TTC549 (cell line): Measurements from ENCODE around the gene OGFR.

ENCODE experiments used
- FAIRE-seq: peaks from 2 replicates; lab custom pipeline; 2012; peaks lifted over from hg19 to GRCh38; lab: Jason Lieb, UNC

OGFR gene

DNA sequence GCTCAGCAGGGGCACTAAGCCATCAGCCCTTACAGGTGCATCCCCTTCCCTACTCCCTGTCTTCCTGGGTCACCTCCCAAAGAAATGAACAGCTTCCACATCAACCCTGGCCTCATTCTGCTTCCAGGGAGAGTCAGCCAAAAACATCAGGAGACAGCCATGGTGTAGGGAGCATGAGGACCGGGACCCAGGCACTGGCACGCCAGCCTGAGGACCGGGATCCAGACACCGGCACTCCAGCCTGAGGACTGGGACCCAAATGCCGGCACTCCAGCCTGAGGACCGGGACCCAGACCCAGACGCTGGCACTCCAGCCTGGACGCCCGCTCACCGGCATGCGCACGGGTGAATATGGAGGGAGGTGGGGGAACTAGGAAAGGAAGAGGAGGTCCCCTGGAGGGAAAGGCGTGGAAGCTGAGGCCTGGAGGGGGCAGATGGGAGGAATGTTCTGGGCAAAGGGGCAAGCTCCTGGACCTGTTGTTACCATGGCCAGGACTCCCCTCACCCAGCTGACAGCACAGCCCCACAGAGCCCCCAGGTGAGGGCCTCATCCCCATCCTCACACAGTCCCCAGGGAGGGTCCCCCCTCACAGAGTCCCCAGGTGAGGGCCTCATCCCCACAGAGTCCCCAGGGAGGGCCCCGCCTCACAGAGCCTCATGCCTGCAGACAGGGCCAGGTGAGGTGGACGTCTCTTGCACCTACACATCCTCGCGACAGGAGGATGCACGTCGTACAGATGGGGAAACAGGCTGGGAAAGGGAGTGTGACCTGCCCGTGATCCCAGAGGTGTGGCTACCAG is 34.3 kb upstream of the OGFR start:
- no peak for FAIRE-seq

DNA sequence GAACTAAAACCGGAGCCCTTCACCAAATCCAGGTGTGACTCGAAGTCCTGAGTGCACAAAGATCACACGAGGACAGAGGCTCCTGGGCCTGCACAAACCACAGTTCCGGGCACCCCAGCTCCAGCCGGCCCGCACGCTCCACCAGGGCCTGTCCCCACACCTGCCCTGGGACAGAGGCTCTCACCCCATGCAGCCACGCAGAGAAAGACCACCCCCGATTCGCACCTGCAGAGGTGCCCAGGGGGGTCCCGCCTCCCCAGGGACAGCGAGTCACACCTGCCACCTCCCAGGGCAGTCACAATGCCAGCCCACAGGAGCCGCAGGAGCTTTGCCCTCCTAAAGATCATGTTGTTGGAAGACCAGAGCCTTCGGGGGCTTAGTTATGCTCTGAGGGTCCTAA is 33.7 kb upstream of the OGFR start:
- FAIRE-seq: no peak

DNA sequence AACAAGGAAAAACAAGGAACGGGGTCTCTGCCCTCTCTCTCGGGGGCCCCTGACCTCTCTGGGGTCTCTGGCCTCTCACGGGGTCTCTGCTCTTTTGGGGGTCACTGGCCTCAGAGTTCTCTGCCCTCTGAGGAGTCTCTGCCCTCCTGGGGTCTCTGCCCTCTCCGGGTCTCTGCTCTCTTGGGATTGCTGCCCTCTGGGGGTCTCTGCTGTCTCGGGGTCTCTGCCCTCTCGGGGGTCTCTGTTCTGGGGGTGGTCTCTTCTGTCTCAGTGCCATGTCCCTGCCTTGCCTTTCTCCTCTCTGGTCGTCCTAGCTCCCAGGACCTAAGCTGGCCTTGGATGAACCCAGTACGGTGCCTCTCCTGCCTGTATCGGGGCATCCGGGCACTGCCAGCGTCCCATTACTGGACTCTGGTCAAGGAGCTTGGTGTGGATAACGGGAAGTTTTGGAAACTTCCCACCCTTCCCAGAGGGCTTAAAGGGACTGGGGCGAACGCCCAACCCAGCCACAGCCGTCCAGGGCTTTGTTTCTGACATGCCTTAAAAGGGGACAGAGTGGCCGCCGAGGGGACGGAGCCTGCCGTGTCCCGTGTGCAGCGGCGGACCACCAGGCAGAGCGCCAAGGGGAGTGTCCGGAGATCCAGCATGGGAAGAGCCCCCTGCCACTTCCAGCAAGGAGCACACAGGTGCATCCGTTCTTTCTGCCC is 33.1 kb upstream of the OGFR start:
- FAIRE-seq: no peak

DNA sequence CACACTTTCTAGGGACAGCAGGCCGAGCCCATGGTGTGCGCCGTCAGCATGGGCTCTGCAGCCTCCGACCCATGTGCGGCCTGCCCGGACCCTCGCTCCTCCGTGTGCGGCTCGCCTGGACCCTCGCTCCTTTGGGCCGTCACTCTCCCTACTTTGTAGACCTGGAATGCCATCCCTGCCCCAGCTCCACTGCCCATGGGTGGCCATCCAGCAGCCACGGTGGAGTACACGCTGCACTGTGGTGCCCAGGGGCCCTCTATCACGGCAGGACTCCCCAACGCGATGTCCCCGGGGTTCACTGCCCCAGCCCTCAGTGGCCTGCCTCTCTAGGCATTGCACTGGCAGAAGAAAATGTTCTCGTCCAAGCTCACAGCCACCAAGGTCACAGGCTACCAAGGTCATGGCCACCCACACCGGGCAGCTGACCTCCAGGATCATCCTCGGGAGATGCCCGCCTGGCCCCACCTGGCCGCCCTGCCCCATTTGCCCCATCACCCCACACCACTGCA is 32.5 kb upstream of the OGFR start:
- FAIRE-seq: no peak

DNA sequence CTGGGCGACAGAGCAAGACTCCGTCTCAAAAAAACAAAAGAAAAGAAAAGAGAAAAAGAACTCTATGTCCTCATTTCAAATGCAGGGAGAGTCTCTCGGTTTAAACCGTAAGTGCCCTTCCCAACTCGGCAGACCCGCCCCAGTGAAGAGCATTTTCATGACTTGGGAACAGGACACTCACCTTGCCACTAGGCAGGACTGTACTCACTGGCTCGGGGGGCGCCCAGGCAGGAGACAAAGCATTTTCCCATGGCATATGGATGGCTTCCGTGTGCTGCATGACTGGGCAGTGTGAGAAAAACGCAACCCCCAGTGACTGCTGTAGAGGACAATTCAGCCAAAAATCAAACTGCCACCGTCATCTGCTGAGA is 32.0 kb upstream of the OGFR start:
- FAIRE-seq: no peak

DNA sequence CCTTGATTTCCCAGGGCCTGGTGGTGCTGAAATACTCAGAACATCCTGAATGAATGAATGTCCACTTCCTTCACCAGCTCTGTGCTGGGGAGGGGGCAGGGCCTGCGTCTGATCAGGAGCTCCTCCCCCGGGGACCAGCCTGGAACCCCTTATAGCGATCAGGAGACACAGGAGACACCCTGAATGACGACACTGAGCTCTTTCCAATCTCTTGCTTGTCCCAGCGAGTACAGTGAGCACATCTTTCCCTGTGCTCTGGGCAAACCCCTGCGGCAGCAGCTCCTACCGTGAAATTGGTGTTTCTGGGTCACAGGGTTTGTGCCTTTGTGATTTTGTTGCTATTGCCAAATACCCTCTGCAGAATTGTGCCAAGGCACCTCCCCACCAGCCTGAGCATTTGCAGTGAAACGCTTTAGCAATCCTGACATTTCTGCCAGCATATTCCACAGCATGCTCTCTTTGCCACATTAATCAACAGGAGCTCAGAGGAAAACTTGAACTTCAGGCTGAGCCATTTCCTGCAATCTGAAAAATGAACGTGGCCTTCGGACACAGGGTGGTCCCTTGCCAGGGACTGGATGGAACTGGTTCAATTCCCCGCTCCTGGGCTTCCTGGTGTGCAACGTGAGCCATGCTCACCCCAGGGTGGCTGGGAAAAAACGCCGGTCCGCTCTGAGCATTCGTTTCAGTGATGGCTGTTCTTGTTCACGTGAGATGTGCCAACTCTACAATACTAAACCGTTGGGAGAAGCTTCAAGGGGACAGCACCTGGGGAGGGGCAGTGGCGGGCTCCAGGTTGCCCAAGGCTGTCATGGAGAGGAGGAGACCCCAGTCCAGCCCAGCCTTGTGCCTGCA is 31.4 kb upstream of the OGFR start:
- no peak for FAIRE-seq

DNA sequence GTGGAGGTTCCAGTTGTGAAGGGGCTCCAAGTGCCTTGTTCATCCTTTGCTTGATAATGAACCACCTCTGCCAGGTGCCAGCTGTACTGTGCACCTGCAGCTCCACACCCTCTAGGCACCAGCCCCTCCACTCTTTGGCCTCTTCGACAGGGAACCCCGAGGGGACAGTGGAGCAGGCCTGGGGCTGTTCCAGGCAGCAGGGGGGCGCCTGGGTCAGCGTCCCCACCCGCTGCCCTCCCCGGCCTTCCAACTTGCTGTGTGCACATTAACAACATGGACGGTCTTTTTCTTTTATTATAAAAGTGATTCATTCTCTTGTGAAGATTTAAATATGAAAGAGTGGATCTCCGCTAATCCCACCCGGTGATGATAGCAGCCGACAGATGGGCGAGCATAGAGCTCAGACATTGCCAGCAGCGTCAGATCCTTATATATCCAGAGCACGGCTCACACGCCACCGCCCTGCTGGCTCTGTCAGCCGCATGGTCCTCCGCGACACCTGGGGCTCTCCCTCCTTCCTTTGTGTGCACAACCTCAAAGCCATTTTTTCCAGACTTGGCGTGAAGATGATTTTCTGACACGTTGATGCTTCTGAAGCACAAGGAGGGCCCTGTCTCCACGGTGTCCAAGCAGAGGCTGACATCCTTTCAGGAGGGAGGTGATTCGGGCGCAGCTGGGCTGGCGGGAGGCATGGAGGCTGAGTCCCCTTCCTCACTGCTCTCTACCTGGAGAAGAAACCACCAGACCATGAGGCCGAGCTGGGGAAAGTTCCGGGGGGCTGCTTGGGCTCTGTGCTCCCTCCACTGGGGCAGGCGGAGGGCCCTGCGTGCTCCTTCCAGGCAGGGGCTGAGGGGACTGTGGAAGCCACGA is 30.6 kb upstream of the OGFR start:
- FAIRE-seq: no peak

DNA sequence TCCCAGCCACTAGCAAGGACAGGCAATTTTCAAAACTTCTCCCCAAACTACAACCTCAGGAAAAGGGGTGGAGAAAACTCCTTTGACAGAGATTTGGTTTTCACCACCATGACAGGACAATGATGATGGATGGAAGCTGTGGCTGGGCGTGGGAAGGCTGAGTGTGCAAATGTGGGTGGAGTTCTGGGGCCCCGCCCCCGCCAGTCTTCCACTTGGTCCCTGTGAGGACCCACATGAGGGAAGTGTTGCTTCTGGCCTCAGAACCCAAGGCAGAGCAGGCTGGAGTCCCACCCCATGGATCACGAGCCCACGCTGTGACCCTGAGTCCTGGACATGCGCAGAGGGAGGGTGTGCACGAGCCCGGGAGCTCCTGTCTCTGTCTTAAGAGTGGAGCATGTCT is 29.9 kb upstream of the OGFR start:
- FAIRE-seq: no peak

DNA sequence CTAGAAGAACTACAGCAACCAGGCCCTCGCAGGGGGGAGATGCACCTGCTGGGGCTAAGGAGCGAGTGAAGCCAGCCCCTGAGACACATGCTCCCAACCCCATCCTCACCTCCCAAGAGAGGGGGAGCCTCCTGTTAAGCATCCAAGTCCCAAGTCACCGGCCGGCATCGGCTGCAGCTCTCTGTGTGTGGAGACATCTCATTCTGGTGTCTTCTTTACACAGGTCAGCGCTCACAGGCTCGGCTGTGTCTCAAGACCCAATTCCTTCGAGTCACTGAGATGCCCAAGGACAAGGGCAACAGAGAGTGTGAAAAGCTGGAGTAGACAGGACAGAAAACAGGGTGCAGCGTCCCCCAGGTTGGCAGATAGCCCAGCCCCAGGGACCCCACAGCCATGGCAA is 29.4 kb upstream of the OGFR start:
- no peak for FAIRE-seq

DNA sequence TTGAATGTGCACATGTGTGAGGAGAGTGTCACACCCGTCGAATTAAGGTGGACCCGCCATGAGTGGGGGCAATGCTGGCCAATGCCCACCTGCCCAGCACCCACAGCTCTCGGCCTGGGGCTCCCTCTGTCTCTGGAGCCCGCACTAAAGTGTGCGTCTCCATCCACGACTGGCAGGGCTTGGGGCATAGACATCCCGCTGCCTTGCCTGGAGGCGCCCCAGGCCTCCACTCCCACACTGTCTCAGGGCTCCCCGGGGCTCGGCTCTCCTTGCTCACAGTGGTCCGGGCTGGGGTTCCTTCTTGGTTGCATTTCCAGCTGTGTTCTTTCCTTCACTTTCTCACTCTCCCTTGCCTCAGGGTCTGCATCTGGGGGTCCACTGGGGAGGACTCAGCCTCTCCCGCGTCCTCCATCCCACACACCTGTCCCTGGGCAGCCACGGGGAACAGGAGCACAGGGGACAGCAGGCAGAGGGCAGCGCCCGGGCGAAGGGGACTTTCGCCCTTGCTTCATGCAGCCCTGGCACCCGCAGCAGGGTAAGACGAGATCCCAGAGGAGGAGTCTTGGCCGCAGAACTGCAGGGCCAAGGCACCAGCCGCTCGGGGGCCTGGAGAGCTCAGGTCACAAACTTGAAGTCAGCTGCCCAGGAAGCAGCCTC is 28.5 kb upstream of the OGFR start:
- no peak for FAIRE-seq

DNA sequence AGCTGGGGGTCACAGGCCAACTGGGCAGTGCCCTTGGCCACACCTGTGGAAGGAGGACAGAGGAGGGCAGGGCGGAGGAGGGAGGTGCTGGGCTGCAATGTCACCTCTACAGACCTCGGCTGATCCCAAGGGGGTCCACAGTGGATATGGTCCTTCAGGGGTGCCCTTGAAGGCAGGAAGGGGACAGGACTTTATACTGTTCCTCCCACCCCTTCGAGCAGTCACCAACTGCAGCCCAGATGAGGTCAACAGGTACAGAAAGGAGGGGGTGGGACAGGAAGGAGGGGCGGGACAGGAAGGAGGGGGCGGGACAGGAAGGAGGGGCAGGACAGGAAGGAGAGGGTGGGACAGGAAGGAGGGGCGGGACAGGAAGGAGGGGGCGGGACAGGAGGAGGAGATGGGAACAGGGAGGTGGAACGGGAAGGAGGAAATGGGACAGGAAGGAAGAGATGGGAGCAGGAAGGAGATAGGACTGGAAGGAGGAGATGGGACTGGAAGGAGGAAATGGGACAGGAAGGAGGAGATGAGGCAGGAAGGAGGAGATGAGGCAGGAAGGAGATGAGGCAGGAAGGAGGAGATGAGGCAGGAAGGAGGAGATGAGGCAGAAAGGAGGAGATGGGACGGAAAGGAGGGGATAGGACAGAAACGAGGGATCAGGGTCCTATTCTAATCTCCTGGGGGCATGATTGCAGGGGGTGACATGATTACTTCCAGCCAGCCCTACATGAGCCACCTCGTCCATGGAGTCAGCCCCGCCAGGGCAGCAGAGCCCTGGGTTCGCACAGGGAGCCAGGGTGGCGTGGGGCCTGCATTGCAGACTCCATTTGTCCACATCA is 27.7 kb upstream of the OGFR start:
- no peak for FAIRE-seq

DNA sequence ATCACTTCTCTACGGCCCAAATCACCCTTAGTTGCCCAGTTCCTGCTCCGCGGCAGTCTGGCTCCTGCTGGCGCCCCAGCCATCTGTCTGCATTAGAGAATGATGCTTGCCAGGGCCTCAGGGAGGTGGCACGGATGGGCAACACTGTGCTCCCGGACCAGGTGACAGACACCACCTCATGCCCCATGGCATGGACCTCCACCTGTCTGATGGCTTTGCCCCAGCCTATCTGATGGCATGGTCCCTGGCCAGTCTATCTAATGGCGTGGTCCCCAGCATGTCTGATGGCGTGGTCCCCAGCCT is 27.2 kb upstream of the OGFR start:
- FAIRE-seq: no peak

DNA sequence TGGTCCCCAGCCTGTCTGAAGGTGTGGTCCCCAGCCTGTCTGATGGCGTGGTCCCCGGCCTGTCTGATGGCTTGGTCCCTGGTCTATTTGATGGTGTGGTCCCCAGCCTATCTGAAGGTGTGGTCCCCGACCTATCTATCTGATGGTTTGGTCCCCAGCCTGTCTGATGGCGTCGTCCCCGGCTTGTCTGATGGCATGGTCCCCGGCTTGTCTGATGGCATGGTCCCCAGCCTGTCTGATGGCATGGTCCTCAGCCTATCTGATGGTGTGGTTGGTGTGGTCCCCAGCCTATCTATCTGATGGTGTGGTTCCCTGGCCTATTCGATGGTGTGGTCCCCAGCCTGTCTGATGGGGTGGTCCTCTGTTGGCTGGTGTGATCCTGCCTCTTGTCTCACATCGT is 26.6 kb upstream of the OGFR start:
- no peak for FAIRE-seq

DNA sequence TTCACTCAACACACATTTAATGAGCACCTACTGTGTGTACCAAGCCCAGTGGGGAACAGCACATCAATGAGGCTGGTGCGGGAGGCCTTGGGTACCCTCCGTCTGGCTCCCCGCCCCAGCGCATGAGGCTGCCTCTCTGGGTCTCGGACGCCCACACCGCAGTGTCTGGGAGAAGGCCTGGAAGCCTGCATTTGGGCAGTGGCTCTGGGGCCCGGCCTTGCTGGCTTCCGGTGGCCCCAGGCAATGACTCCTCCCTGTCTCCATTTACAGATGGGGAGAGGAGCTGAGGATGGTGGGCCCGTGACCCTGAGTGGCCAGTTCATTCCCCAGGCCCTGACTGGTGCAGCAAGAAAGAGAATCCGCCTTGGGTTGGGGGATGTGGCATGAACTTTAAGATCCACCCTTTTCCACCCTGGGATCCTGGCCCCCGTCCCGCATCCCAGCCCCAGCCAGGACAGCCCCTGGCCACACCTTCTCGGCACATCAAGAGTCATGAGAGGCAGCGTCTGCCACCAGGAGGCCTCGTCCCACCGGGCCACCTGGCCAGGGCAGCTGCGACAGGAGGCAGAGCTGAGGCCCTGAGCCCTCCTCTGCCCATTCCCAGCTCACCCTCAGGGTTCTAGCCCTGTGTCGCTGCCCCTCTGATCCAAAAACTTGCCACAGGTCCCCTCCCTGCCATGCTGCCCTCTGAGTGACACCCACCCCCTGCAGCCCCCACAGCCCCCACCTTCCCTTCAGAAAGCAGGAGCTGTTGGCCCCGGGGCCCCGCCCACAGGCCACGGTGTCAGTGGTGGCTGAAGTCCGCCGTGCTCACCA is 25.8 kb upstream of the OGFR start:
- no peak for FAIRE-seq

DNA sequence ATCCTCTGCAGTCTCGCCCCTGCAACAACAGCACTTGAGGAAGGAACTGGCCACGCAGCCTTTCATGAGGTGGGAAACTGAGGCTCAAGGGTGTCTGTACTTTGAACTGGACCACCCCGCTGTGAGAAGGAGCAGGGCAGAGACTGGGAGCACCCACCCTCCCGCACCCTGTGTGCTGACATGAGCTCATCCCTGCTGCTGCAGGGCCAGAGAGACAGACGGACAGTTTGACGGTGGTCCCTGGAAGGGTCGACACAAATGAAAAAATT is 25.3 kb upstream of the OGFR start:
- no peak for FAIRE-seq

DNA sequence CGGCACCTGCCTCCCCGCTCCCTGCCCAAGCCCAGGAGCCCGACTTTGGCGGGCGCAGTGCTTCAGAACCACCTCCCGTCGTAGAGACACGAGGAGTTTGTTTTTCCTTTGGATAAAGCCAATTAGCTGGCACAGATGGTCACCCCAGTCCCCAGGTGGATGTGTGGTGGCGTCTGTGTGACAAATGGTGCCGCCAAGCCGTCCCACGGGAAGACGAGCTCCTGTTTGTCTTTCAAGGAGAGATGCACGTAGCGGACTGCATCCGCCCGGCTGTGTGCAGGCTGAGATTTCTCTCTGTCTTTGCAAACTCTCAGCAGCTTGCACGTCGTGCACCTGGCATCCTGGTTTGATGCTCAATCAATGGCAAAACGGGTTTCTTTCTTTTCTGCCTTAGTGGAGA is 24.4 kb upstream of the OGFR start:
- FAIRE-seq: no peak

DNA sequence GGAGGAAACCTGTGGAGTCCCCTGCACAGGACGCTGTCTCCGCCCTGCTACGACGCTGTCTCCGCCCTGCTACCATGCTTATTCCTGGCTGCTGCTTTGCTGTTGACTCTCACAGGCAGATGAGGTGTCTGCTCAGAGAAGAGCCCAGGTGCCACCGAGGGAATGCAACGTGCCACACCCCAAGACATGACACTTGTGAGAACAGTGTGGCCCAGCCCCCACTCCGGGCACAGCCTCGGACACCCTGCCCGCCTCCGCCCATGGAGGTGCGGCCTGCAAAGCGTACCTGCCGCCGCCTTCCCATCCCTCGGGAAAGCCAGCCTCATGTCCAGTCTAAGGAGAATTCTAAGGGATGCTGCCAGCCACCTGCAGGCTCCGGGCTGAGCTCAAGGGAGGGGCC is 23.9 kb upstream of the OGFR start:
- no peak for FAIRE-seq

DNA sequence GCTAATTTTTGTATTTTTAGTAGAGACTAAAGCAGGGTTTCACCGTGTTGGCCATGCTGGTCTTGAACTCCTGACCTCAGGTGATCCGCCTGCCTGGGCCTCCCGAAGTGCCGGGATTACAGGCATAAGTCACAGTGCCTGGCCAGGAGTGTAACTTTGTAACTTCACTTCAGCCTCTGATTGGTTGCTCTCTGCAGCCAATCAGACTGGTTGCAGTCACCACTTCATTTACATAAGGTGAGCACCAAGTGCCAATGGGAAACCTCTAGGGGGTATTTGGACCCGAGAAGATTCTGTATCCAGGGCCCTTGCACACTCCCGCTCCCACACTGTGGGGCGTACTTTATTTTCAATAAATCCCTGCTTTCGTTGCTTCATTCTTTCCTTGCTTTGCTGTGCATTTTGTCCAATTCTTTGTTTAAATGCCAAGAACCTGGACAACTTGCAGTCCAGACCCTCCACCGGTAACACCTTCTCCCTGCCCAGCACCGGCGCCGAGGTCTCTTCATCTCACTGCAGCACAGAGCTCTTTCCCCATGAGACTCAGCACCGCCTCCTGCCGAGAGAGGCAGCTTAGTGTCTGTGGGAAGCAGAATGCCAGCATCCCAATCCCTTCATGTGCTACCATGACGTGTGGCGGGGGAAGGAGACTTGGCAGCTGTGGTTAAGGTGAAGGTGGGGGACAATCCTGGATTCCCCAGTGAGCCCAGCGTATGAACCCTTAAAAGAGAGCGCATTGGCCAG is 22.3 kb upstream of the OGFR start:
- no peak for FAIRE-seq

DNA sequence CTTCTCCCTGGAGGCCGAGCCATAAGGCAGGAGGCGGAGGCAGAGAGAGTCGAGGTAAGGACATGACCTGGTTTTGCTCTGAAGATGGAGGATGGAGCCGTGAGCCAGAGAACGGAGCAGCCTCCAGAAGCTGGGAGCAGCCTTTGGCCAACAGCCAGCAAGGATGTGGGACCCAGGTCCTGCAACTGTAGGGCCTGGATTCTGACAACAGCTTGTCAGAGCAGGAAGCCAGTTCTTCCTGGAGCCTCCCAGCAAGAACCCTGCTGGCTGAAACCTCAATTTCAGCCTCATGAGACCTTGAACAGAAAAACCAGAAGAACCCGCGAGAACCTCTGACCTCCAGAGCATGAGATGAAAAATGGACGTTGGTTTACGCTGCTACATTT is 21.7 kb upstream of the OGFR start:
- no peak for FAIRE-seq
